H1 (cell line): ENCODE measurements around the gene CCDC88C. TPM values are rescaled to one million over a fixed set of nuclear protein-coding genes. Genes with fewer than 3 reads are reported as not detected.

ENCODE experiments used
- ATF3 ChIP-seq: IDR thresholded peaks from 2 replicates; pipeline ENCODE4 v1.6.1; 2011; ENCODE audit warnings: low read depth, mild to moderate bottlenecking, low read length; ENCODE audit not compliant: insufficient read depth
- BRCA1 ChIP-seq: IDR thresholded peaks from 2 replicates; pipeline ENCODE4 v1.6.1; 2012; ENCODE audit warnings: low read depth, low read length, improper control_type of control experiment
- CBX5 ChIP-seq: fragments of 300-800, 300-1000 bp; sonication (generic); IDR thresholded peaks from 2 replicates; pipeline ENCODE4 v1.7.1; 2016; ENCODE audit warnings: antibody characterized with exemption, low read length, low read depth
- CEBPB ChIP-seq: IDR thresholded peaks from 2 replicates; pipeline ENCODE4 v1.6.1; 2012; ENCODE audit warnings: low read depth, low read length
- CHD7 ChIP-seq: fragments of 300-600 bp; sonication (generic); IDR thresholded peaks from 2 replicates; pipeline ENCODE4 v1.7.1; 2012; ENCODE audit warnings: low read length, moderate library complexity, mild to moderate bottlenecking, inconsistent platforms; ENCODE audit not compliant: insufficient replicate concordance
- HDAC6 ChIP-seq: IDR thresholded peaks from one replicate; pipeline ENCODE4 v1.7.1; 2012; ENCODE audit warnings: low read depth, mild to moderate bottlenecking, inconsistent platforms, low read length, moderate library complexity
- SP4 ChIP-seq: IDR thresholded peaks from 2 replicates; pipeline ENCODE4 v1.6.1; 2012; ENCODE audit warnings: low read length, inconsistent platforms
- TAF7 ChIP-seq: optimal IDR thresholded peaks from 2 replicates; pipeline ENCODE3; 2011; ENCODE audit warnings: low read depth, mild to moderate bottlenecking, inconsistent platforms, low read length, moderate library complexity, borderline replicate concordance
- TCF12 ChIP-seq: IDR thresholded peaks from 2 replicates; pipeline ENCODE4 v1.6.1; 2011; ENCODE audit warnings: low read depth, mild to moderate bottlenecking, low read length
- polyA plus RNA-seq, 7 experiments: library from polyadenylated mRNA; depleted of rRNA in 3 of 7; stranded (reverse) in 5 of 7; unstranded in 2 of 7; fragments of >200 nt in 5 of 7; fragments of 200-250 nt in 2 of 7; gene quantifications; 1 replicate in 5 of 7; 2 replicates in 1 of 7; 4 replicates in 1 of 7; pipeline versions ENCODE4 v1.2.1 to v1.2.3, GENCODE V29; 2011 to 2013; ENCODE audit warnings: missing spikeins in 2 of 7, mixed read lengths in 2 of 7
- total RNA-seq: library from RNA; stranded (reverse); fragmentation: NEBNext Ultra II Directional; extraction: Animal tissue kit (Norgen Biotek cat#: 25700); gene quantifications from 2 replicates; pipeline ENCODE4 v1.2.1, GENCODE V29; 2021

Gene CCDC88C
- total and polyA plus RNA-seq, 2 of the 8 experiments (the other 6 are each of a cell fraction or from before 2014, with no cell fraction given): 10.3 to 57.7 TPM

- TF ChIP-seq CHD7 (no peak), HDAC6 (no peak), CEBPB (no peak), TCF12 (no peak), CBX5 (no peak), ATF3 (no peak), TAF7 (no peak), BRCA1 (no peak), SP4 (no peak)
Measured at GRCh38 chr14:91343051-91343450, 74.6 kb downstream of the CCDC88C start (continued).
